ENCODE data around the gene TPGS1. TPM values are rescaled to one million over a fixed set of nuclear protein-coding genes. Genes with fewer than 3 reads are reported as not detected.

The TPGS1 gene
- total and polyA plus RNA-seq, 2 of the 8 experiments (the other 6 are each of a cell fraction or from before 2014, with no cell fraction given), result 9.1 to 10.6 TPM

DNA sequence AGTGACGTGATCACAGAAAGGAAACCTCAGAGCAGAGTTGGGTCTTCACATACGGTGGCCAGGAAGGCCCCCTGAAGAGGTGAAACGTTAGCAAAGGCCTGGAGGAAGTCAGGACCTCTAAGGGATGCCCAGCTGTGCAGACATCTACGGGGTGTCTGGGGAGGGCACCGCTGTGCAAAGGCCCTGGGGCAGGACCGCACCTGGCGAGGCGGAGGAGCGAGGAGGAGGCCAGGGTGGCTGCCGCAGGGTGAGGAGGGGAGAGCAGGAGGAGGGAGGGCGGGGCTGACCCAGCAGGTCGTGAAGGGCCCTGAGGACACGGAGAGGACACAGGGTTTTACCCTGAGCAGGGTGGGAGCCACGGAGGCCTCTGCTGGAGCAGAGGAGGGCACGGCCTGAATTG, 22.8 kb upstream of the TPGS1 start:
- no peak overlapping the region for H3K14ac ChIP-seq (ENCODE audit: insufficient read length)
- H3K56ac ChIP-seq (replicated peaks; ENCODE audit: insufficient read length, low read depth, low read length), result no peak overlapping the region
- no peak overlapping the region for H4K8ac ChIP-seq (ENCODE audit: extremely low read depth, insufficient read depth, low read length)
- ChIA-PET CTCF (ENCODE audit: partially characterized antibody) (interaction anchor here (0.7 to 5.8 kb wide), 4 partner anchors 11 to 100 kb away, joined by 3 to 23 read pairs (median 6); no protein-coding TSS in a partner anchor), POLR2A (ENCODE audit: partially characterized antibody) (interaction anchor here (1.1 kb wide), 1 partner anchor 13 kb away, joined by 3 read pairs; no protein-coding TSS in a partner anchor)
- H3K27ac ChIP-seq (ENCODE audit: low read depth, low read length), result no peak overlapping the region
- H2BK120ac ChIP-seq (replicated peaks; ENCODE audit: low read depth, low read length), result no peak overlapping the region
- no peak overlapping the region for H3K9ac ChIP-seq (replicated peaks in 1 of 4; ENCODE audit: extremely low read depth in 1 of 4, low read depth in 3 of 4, low read length in 3 of 4)
- H2BK5ac ChIP-seq (ENCODE audit: low read depth, low read length), result no peak overlapping the region
- DNase-seq (ENCODE audit: low read depth in 1 of 2, low spot score in 2 of 2) (no peak), FAIRE-seq (no peak)
- H2AK5ac ChIP-seq (ENCODE audit: low read depth, low read length), result no peak overlapping the region
- H2BK12ac ChIP-seq (ENCODE audit: low read depth, low read length), result peak overlapping the region; percentile 92; the same call in 1 of the 2 replicates
- TF ChIP-seq KDM1A (IDR thresholded peaks at IDR 0.05; ENCODE audit: borderline replicate concordance, low read length), result peak; percentile 79
- no peak for TF ChIP-seq RAD21 (IDR thresholded peaks at IDR 0.05 in 1 of 2, conservative IDR thresholded peaks at IDR 0.05 in 1 of 2; ENCODE audit: low read depth in 2 of 2, low read length in 2 of 2)
- no peak for TF ChIP-seq BACH1 (IDR thresholded peaks at IDR 0.05; ENCODE audit: low read length)
- no peaks in the 10 kb centered on the region; a peak in 1 of 7 replicates for H3K27me3 ChIP-seq (replicated peaks in 1 of 4; ENCODE audit: control insufficient read depth in 3 of 4, extremely low read depth in 1 of 4, insufficient read depth in 3 of 4, low read length in 3 of 4)
- no peak overlapping the region for H3K23ac ChIP-seq (ENCODE audit: insufficient read length)
- no peak overlapping the region for H3K4ac ChIP-seq (replicated peaks; ENCODE audit: insufficient read length, low read depth, low read length)
- H3K4me2 ChIP-seq (ENCODE audit: insufficient read depth in 1 of 2, low read depth in 2 of 2, low read length in 2 of 2), result no peak overlapping the region
- no peak overlapping the region for H2AFZ ChIP-seq (ENCODE audit: low read length)
- no peaks in the 10 kb centered on the region for H3K36me3 ChIP-seq (ENCODE audit: control insufficient read depth in 2 of 4, insufficient read depth in 4 of 4, low read length in 3 of 4)
- H3K18ac ChIP-seq (ENCODE audit: extremely low read depth, low read length), result no peak overlapping the region
- peaks cover 0 to 9% of the 10 kb centered on the region in 2 experiments; a peak in 2 of 4 replicates for H3K9me3 ChIP-seq (ENCODE audit: insufficient read depth in 2 of 2, low read depth in 1 of 2, low read length in 1 of 2)
- H2BK20ac ChIP-seq (ENCODE audit: low read length), result no peak overlapping the region
- no peak overlapping the region for H2BK15ac ChIP-seq (ENCODE audit: low read length)
- H4K91ac ChIP-seq (replicated peaks; ENCODE audit: insufficient read length, low read length), result no peak overlapping the region
- peaks cover 0 to 13% (median 10%) of the 10 kb centered on the region in 4 experiments; a peak in 6 of 7 replicates for H3K4me1 ChIP-seq (replicated peaks in 1 of 4; ENCODE audit: control insufficient read depth in 3 of 4, insufficient read depth in 4 of 4, low read length in 3 of 4)
- 84% methylated on average over 13 of the region's 15 CpGs; no CpG with 5 or more reads in 1 of the 2 experiments for WGBS, 2 experiments (ENCODE audit: extremely low coverage in 1 of 2, insufficient coverage in 1 of 2, insufficient read length in 1 of 2, insufficient replicate concordance in 2 of 2, low coverage in 1 of 2, low lambda C conversion rate in 2 of 2, missing lambda C conversion rate in 1 of 2)
- no peaks in the 10 kb centered on the region for H3K79me2 ChIP-seq (ENCODE audit: control insufficient read depth in 1 of 2, insufficient read depth in 2 of 2, low read length in 2 of 2)
- H4K5ac ChIP-seq (ENCODE audit: insufficient read length, low read depth, low read length), result no peak overlapping the region
- H3K4me3 ChIP-seq (ENCODE audit: extremely low read depth in 1 of 4, insufficient read depth in 2 of 4, low read depth in 3 of 4, low read length in 4 of 4), result no peak overlapping the region
- H4K20me1 ChIP-seq (replicated peaks in 1 of 2; ENCODE audit: control insufficient read depth in 1 of 2, insufficient read depth in 2 of 2, low read length in 2 of 2), result peaks cover 0 to 2% of the 10 kb centered on the region in 2 experiments
- H3K79me1 ChIP-seq (ENCODE audit: low read depth, low read length), result no peaks in the 10 kb centered on the region; the same call in 1 of the 2 replicates
- peaks cover 9% of the 10 kb centered on the region; the same call in 1 of the 2 replicates for H3K23me2 ChIP-seq (ENCODE audit: low read depth, low read length)
